NOMO-1 treated with dmso at 0.1 percent for 144 hours (cell line): ENCODE results near the gene HNMT.
"Not testable (repeated sequence)": the region's sequence is repeated elsewhere in the genome, so short reads cannot be mapped to it uniquely, and the experiment has no call there.

Experiments used
- DNase-seq: peaks from one replicate; lab custom pipeline; 2025; ENCODE audit not compliant: unreplicated experiment; lab: John Stamatoyannopoulos, UW

The HNMT gene

GRCh38 chr2:137973280-137973679, 9.0 kb downstream of the HNMT start:
- DNase-seq, result no peak

GRCh38 chr2:137975280-137976271, 11.3 kb downstream of the HNMT start:
- no peak for DNase-seq

GRCh38 chr2:137976274-137976673, 12.0 kb downstream of the HNMT start:
- no peak for DNase-seq

- no peak for DNase-seq
These were observed 13.5 kb downstream of the HNMT start for GRCh38 chr2:137977790-137978189.

- DNase-seq, result no peak
These were observed 16.2 kb downstream of the HNMT start for GRCh38 chr2:137980459-137980858.

- peak; percentile 34 for DNase-seq
These were observed 16.9 kb downstream of the HNMT start for GRCh38 chr2:137981112-137981656.

GRCh38 chr2:137983581-137983980, 19.3 kb downstream of the HNMT start:
- no peak for DNase-seq

- no peak for DNase-seq
These were observed 22.0 kb downstream of the HNMT start for GRCh38 chr2:137986268-137986667.

GRCh38 chr2:137987011-137987410, 22.7 kb downstream of the HNMT start:
- no peak for DNase-seq

GRCh38 chr2:137991078-137991477, 26.8 kb downstream of the HNMT start:
- no peak for DNase-seq

- DNase-seq, result no peak
These were observed 27.9 kb downstream of the HNMT start for GRCh38 chr2:137992039-137992646.

- DNase-seq, result not testable (repeated sequence)
These were observed 29.6 kb downstream of the HNMT start for GRCh38 chr2:137993715-137994476.

- DNase-seq, result not testable (repeated sequence)
These were observed 31.1 kb downstream of the HNMT start for GRCh38 chr2:137995368-137995767.

- DNase-seq, result not testable (repeated sequence)
These were observed 31.9 kb downstream of the HNMT start for GRCh38 chr2:137996158-137996557.

- no peak for DNase-seq
These were observed 33.5 kb downstream of the HNMT start for GRCh38 chr2:137997733-137998132.

- DNase-seq, result no peak
These were observed 34.2 kb downstream of the HNMT start for GRCh38 chr2:137998503-137998902.

- no peak for DNase-seq
These were observed 35.0 kb downstream of the HNMT start for GRCh38 chr2:137999273-137999672.

GRCh38 chr2:138000009-138000408, 35.7 kb downstream of the HNMT start:
- no peak for DNase-seq

- DNase-seq, result no peak
These were observed 36.5 kb downstream of the HNMT start for GRCh38 chr2:138000796-138001195.

- DNase-seq, result no peak
These were observed 39.1 kb downstream of the HNMT start for GRCh38 chr2:138003411-138003810.

- no peak for DNase-seq
These were observed 43.2 kb downstream of the HNMT start for GRCh38 chr2:138007431-138007830.
